Fibroblast of villous mesenchyme (primary cell): Measurements from ENCODE around the gene DPM2. TPM values are rescaled to one million over a fixed set of nuclear protein-coding genes. Genes with fewer than 3 reads are reported as not detected.

Experiments
- DNase-seq: peaks from one replicate; pipeline ENCODE4 v3.0.0-alpha.2; 2010; ENCODE audit warnings: low read depth
- H3K4me3 ChIP-seq: 2 replicates; pipeline ENCODE4 v1.5.1; 2011; ENCODE audit warnings: low read depth, mild to moderate bottlenecking, low read length
- total RNA-seq: library from RNA; depleted of rRNA; stranded (reverse); fragments of >200 nt; gene quantifications from 2 replicates; pipeline ENCODE4 v1.2.3, GENCODE V29; 2012
- TF ChIP-seq, protein P1 (sequence below): IDR thresholded peaks from 2 replicates; pipeline ENCODE4 v1.5.1; 2012; ENCODE audit warnings: low read depth, mild to moderate bottlenecking, low read length; ENCODE audit not compliant: insufficient read depth

DPM2 gene
- total RNA-seq, 1 donor = 11.2 TPM

DNA sequence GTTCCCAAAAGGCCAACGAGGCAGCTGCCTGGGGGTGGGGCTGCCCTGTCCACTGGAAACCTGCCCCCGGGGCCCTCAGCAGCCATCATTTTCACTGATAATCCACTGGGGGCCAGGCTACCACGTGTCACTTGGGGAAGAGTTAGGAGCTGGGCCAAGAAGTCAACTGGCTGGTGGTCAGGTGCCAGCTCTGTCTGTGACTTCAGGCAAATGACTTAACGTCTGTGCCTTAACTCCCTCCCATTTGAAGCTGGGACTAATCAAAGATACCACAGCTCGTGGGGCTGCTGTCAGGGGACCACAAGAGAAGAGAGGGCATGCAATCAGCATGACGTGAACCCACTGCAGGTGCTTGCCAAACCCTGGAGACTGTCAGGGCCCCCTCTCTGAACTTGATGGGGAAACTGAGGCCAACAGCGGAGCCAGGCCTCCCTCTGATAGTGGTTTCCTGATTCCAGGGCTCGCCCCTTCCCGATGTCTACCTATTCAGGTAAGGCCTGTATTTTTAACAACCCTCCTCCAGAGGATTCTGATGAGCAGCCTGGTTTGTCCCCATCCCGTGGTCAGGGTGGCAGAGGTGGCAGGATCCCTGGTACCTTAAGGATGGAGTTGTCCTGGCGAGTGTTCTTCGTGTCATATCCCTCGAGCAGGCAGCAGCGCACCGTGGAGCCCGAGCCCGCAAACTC lies 12.3 kb upstream of the DPM2 start:
- H3K4me3 ChIP-seq = no peak overlapping the region
- no peak for DNase-seq
- TF ChIP-seq, protein P1, sequence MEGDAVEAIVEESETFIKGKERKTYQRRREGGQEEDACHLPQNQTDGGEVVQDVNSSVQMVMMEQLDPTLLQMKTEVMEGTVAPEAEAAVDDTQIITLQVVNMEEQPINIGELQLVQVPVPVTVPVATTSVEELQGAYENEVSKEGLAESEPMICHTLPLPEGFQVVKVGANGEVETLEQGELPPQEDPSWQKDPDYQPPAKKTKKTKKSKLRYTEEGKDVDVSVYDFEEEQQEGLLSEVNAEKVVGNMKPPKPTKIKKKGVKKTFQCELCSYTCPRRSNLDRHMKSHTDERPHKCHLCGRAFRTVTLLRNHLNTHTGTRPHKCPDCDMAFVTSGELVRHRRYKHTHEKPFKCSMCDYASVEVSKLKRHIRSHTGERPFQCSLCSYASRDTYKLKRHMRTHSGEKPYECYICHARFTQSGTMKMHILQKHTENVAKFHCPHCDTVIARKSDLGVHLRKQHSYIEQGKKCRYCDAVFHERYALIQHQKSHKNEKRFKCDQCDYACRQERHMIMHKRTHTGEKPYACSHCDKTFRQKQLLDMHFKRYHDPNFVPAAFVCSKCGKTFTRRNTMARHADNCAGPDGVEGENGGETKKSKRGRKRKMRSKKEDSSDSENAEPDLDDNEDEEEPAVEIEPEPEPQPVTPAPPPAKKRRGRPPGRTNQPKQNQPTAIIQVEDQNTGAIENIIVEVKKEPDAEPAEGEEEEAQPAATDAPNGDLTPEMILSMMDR = no peak

DNA sequence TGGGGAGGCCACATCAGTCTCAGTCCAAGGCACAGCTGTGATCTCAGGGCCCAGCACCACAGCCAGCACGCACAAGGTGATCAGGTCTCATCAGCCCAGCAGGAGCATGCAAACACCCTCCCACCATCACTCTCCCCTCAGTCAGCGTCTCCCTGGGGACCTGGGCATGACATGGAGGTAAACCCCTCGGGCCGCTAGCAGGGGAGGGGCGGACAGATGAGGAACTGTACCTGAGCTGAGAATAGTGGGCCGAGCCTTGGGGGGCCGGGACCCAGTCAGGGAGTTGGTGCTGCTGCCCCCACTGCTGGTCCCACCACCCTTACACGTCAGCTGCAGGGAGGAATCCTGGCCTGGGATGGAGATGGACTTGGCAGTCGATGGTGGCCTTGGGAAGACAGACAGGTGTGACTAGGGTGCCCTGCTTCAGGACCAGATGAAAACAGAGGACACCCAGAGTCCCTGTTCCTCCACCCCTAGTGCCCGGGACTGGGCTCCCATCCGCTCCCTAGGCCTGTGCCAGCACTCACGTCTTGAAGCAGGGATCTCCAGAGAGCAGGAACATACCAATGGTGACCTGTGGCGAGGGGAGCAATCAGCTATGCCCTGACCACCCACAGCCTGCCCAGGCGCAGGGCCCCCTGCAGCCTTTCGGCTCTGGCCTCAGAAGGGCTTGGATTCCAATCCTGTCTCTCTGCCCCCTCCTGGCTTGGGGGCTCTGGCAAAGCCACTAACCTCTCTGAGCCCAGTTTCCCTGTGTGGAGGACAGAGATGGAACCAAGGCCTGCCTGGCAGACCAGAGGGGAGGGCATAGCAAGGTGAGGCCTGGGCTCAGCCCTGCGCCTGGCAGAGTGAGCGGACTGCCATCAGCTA lies 10.4 kb upstream of the DPM2 start:
- DNase-seq = no peak
- TF ChIP-seq, protein P1 = no peak
- no peak overlapping the region for H3K4me3 ChIP-seq

DNA sequence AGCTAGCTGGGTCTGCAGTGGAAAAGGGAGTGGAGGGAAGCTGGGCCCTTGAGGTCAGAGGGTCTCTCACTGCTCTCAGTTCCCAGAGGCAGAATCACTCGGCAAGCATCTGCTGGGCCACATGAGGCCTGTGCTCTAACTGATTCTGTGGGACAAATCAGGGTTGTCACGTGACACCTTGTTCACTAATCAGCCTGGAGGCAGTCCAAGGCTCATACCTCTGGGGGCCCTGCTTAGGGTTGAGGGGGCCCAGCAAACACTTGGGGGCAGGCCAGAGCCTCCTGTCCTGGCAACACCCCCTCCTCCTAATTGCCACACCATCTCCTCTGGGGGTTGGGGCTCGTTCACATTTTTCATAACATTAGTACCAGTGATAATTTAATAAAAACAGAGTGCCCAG lies 9.1 kb upstream of the DPM2 start:
- no peak overlapping the region for H3K4me3 ChIP-seq
- DNase-seq = no peak
- TF ChIP-seq, protein P1 = no peak

DNA sequence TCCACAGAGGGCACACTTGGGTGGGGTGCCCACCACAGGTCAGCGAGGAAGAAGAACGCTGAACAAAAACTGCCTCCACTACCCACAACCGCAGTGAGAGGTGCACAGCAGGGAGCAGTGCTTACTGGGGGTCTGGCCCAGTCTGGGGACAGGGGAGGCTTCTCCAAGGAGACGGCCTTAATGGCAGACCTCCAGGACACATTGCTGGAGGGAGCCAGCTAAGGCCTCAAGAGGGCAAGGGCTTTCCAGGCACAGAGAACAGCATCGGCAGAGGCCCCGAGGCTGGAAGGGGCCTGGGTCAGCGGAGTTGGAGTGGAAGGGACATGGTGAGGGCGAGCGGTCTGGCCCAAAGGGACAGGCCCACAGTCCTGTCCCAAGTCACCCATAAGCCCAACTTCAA lies 8.3 kb upstream of the DPM2 start:
- TF ChIP-seq, protein P1 = no peak
- H3K4me3 ChIP-seq = no peak overlapping the region
- DNase-seq = no peak

DNA sequence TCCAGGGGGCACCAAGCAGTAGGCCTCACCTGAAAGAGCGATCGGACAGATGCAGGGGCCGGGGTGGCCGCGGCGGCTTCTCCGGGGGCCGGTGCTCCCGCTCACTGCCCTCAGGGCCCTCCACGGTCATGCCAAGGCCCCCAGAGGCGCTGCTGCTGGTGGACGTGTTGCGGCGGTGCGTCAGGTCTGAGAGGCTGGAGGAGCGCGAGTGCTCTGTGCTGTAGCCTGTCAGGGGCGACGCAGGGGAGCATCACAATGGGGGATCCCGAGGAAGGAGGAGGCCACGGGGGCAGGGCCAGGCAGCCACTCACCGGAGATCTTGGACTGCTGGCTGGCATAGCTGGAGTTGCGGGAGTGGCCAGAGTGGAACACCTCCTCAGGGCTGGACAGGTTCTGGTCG lies 7.7 kb upstream of the DPM2 start:
- TF ChIP-seq, protein P1 = no peak
- H3K4me3 ChIP-seq = no peak overlapping the region
- DNase-seq = no peak

DNA sequence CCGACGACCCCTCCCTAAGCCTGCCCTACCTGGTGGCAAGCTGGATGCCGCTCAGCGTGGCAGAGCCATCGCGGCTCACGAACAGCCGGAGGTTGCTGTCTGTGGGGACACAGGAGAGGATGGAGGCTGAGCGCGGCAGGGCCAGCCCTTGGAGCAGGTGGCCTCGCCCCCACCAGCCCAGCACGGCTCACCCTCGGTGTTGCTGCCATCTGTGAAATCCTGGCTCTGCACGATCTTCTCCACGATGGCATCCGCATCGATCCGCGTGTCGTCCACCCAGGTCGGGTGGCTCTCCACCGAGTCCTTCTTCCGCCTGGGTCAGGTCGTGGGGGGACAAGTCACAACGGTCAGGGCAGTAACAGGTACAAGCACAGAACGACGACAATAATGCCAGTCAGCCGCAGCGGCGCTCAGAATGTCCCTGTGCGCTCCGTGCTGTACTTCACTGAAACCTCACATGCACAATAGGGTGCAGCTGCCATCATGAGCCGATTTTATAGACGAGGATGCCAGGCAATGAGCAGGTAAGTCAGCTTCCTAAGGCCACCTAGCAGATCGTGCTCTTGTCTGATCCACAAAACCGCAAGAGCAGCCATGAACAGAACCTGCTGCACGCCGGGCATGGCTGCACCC lies 7.0 kb upstream of the DPM2 start:
- no peak overlapping the region for H3K4me3 ChIP-seq
- TF ChIP-seq, protein P1 = no peak
- no peak for DNase-seq
